Tibial nerve (tissue), 3 donors: ENCODE measurements around the gene EPS8L3.

Source experiments
- POLR2A ChIP-seq, 2 donors: fragments of 450-650 bp; IDR thresholded peaks; one replicate each; pipeline ENCODE4 v1.6.1; 2017; ENCODE audit warnings: antibody characterized with exemption in 2 of 2, mild to moderate bottlenecking in 2 of 2, moderate library complexity in 2 of 2
- TF ChIP-seq, protein P1 (sequence below), 5 experiments: fragments of 200-600 bp in 3 of 5; fragments of 450-650 bp in 2 of 5; sonication (generic) in 3 of 5; IDR thresholded peaks; one replicate each; pipeline ENCODE4 v1.5.1; 2016 to 2019; ENCODE audit warnings: antibody characterized with exemption in 5 of 5, mild to moderate bottlenecking in 3 of 5, moderate library complexity in 2 of 5

DNA sequence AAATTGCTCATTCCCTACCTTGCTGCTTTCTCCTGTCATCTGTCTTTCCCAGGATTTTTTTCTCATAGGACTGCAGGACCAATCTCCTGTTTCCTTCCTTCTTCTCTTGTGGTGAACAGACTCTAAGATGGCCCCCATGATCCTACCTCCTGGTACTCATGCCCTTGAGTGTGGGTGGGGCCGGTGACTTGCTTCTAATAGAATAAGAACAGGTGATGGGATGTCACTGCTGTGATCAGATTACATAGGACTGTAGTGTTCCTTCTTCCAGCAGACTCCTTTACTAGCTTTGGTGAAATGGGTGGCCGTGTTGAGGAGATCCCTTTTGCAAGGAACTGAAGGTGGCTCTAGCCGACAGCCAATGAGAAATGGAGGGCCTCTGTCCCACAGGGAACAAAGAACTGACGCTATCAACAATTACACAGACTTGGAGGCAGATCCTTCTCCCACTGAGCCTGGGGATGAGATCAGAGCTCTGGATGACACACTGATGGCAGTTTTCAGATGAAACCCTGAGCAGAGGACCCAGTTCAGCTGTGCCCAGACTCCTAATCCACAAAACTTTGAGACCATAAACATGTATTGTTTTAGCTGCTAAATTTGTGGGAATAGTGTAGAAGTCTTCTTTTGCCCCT is 30.4 kb downstream of the EPS8L3 start:
- TF ChIP-seq, protein P1, sequence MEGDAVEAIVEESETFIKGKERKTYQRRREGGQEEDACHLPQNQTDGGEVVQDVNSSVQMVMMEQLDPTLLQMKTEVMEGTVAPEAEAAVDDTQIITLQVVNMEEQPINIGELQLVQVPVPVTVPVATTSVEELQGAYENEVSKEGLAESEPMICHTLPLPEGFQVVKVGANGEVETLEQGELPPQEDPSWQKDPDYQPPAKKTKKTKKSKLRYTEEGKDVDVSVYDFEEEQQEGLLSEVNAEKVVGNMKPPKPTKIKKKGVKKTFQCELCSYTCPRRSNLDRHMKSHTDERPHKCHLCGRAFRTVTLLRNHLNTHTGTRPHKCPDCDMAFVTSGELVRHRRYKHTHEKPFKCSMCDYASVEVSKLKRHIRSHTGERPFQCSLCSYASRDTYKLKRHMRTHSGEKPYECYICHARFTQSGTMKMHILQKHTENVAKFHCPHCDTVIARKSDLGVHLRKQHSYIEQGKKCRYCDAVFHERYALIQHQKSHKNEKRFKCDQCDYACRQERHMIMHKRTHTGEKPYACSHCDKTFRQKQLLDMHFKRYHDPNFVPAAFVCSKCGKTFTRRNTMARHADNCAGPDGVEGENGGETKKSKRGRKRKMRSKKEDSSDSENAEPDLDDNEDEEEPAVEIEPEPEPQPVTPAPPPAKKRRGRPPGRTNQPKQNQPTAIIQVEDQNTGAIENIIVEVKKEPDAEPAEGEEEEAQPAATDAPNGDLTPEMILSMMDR (IDR thresholded peaks at IDR 0.05) = no peak
- no peak for TF ChIP-seq POLR2A (IDR thresholded peaks at IDR 0.05)
